HG03439 (cell line): ENCODE measurements around the gene PLEKHN1.
"Not testable (repeated sequence)": the region's sequence is repeated elsewhere in the genome, so short reads cannot be mapped to it uniquely, and the experiment has no call there.

ENCODE experiments used
- ATAC-seq: cut with Tn5 transposase; IDR thresholded peaks from one replicate; pipeline ENCODE4 v1.9.1; 2021; ENCODE audit warnings: mild to moderate bottlenecking, moderate library complexity; ENCODE audit not compliant: unreplicated experiment

The PLEKHN1 gene

GRCh38 chr1:991275-991674 lies 25.0 kb downstream of the PLEKHN1 start:
- not testable (repeated sequence) for ATAC-seq

- ATAC-seq = no peak
These were observed 25.6 kb downstream of the PLEKHN1 start for GRCh38 chr1:991895-992294.

GRCh38 chr1:992362-992761 lies 26.1 kb downstream of the PLEKHN1 start:
- no peak for ATAC-seq

- ATAC-seq = no peak
These were observed 27.2 kb downstream of the PLEKHN1 start for GRCh38 chr1:993379-993995.

GRCh38 chr1:994546-994945 lies 28.3 kb downstream of the PLEKHN1 start:
- ATAC-seq = not testable (repeated sequence)

GRCh38 chr1:995665-996633 lies 29.7 kb downstream of the PLEKHN1 start:
- no peak for ATAC-seq

- no peak for ATAC-seq
These were observed 30.8 kb downstream of the PLEKHN1 start for GRCh38 chr1:996851-997712.

- ATAC-seq = no peak
These were observed 31.4 kb downstream of the PLEKHN1 start for GRCh38 chr1:997713-997992.

GRCh38 chr1:997993-998744 lies 31.9 kb downstream of the PLEKHN1 start:
- no peak for ATAC-seq

GRCh38 chr1:998745-998994 lies 32.4 kb downstream of the PLEKHN1 start:
- ATAC-seq = no peak

- ATAC-seq = no peak
These were observed 32.9 kb downstream of the PLEKHN1 start for GRCh38 chr1:998995-999724.

- ATAC-seq = no peak
These were observed 33.6 kb downstream of the PLEKHN1 start, which contains the start of gene HES4 for GRCh38 chr1:999725-1000356. TSS of gene HES4 (minus strand) at chr1:1000097. CDS start at chr1:999973, 124 bp downstream.

GRCh38 chr1:1000357-1001056 lies 34.2 kb downstream of the PLEKHN1 start:
- no peak for ATAC-seq

GRCh38 chr1:1001057-1001783 lies 34.9 kb downstream of the PLEKHN1 start:
- ATAC-seq = no peak

- no peak for ATAC-seq
These were observed 37.5 kb downstream of the PLEKHN1 start for GRCh38 chr1:1003618-1004419.

GRCh38 chr1:1004420-1004779 lies 38.1 kb downstream of the PLEKHN1 start:
- no peak for ATAC-seq

- no peak for ATAC-seq
These were observed 38.8 kb downstream of the PLEKHN1 start for GRCh38 chr1:1004780-1005697.
